ENCODE measurements around the gene SCRG1. TPM values are rescaled to one million over a fixed set of nuclear protein-coding genes. Genes with fewer than 3 reads are reported as not detected.
A peak's percentile ranks its signal among the peaks of the same experiment; 100 is the strongest.

The SCRG1 gene
- total RNA-seq, 2 experiments from 2014 or later, result not detected

- ATAC-seq (ENCODE audit: low read depth), result no peak
- Mint-ChIP-seq H3K27me3 (peaks cover 5% of the 10 kb centered on the region), H3K4me1 (peaks cover 9% of the 10 kb centered on the region), H3K9me3 (no peaks in the 10 kb centered on the region), H3K4me3 (no peak overlapping the region), H3K27ac (no peak overlapping the region), H3K36me3 (no peaks in the 10 kb centered on the region)
- DNase-seq, result no peak
- POLR2A ChIA-PET, result interaction anchor here (0.9 to 1.4 kb wide), 2 partner anchors 12 to 80 kb away, joined by 4 read pairs; no protein-coding TSS in a partner anchor
These were observed 21.9 kb upstream of the SCRG1 start for GRCh38 chr4:173420801-173421200.

- POLR2A ChIA-PET, result interaction anchor here (0.7 to 1.4 kb wide), 3 partner anchors 11 to 80 kb away, joined by 4 read pairs; no protein-coding TSS in a partner anchor
- Mint-ChIP-seq H3K27ac (peak overlapping the region; percentile 42), H3K4me1 (peaks cover 4% of the 10 kb centered on the region), H3K36me3 (no peaks in the 10 kb centered on the region), H3K4me3 (no peak overlapping the region), H3K27me3 (peaks cover 5% of the 10 kb centered on the region), H3K9me3 (no peaks in the 10 kb centered on the region)
- ATAC-seq (ENCODE audit: low read depth) (no peak), DNase-seq (no peak)
These were observed 21.4 kb upstream of the SCRG1 start for GRCh38 chr4:173420324-173420752.

- Mint-ChIP-seq H3K27ac (no peak overlapping the region), H3K27me3 (peaks cover 5% of the 10 kb centered on the region), H3K9me3 (no peaks in the 10 kb centered on the region), H3K4me1 (peaks cover 4% of the 10 kb centered on the region), H3K36me3 (no peaks in the 10 kb centered on the region), H3K4me3 (no peak overlapping the region)
- ATAC-seq (ENCODE audit: low read depth) (no peak), DNase-seq (no peak)
- POLR2A ChIA-PET, result no interaction called here
These were observed 19.7 kb upstream of the SCRG1 start for GRCh38 chr4:173418639-173419038.

DNA sequence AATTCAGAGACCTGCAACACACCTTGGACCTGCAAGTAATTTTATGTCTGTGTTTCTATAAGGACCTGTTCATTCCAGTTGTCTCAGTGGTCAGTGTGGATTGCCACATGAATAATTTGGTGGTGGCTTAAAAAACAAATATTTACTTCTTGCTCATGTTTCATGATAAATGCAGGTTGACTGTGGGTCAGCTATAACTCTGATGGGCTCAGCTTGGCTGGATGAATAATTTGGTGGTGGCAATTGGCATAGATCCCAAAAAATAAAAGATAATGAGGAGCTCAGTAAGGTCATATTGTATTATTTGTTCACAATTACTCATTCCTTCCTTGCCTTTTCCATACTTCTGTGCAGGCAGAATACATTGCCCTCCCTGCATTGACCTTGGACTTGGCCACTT is 18.9 kb upstream of the SCRG1 start:
- ATAC-seq (ENCODE audit: low read depth), result no peak
- H3K4me3 Mint-ChIP-seq, result no peak overlapping the region
- no peak overlapping the region for H3K27ac Mint-ChIP-seq
- POLR2A ChIA-PET, result no interaction called here
- H3K27me3 Mint-ChIP-seq, result peaks cover 5% of the 10 kb centered on the region
- peaks cover 4% of the 10 kb centered on the region for H3K4me1 Mint-ChIP-seq
- DNase-seq, result no peak
- H3K36me3 Mint-ChIP-seq, result no peaks in the 10 kb centered on the region
- no peaks in the 10 kb centered on the region for H3K9me3 Mint-ChIP-seq

GRCh38 chr4:173415885-173416653 is 17.2 kb upstream of the SCRG1 start:
- Mint-ChIP-seq H3K4me3 (no peak overlapping the region), H3K9me3 (no peaks in the 10 kb centered on the region)
- no peak for ATAC-seq (ENCODE audit: low read depth)

GRCh38 chr4:173415092-173415491 is 16.2 kb upstream of the SCRG1 start:
- Mint-ChIP-seq H3K36me3 (no peaks in the 10 kb centered on the region), H3K4me1 (no peaks in the 10 kb centered on the region), H3K9me3 (no peaks in the 10 kb centered on the region), H3K27ac (no peak overlapping the region), H3K27me3 (peaks cover 2% of the 10 kb centered on the region), H3K4me3 (no peak overlapping the region)
- DNase-seq (no peak), ATAC-seq (ENCODE audit: low read depth) (no peak)
- POLR2A ChIA-PET, result interaction anchor here (1.2 kb wide), 1 partner anchor 46 kb away, joined by 3 read pairs; no protein-coding TSS in a partner anchor

More at GRCh38 chr4:173415885-173416653, 17.2 kb upstream of the SCRG1 start:
- DNase-seq, result no peak
- Mint-ChIP-seq H3K36me3 (no peaks in the 10 kb centered on the region), H3K27me3 (peaks cover 5% of the 10 kb centered on the region), H3K4me1 (peaks cover 4% of the 10 kb centered on the region), H3K27ac (no peak overlapping the region)
- POLR2A ChIA-PET, result no interaction called here

DNA sequence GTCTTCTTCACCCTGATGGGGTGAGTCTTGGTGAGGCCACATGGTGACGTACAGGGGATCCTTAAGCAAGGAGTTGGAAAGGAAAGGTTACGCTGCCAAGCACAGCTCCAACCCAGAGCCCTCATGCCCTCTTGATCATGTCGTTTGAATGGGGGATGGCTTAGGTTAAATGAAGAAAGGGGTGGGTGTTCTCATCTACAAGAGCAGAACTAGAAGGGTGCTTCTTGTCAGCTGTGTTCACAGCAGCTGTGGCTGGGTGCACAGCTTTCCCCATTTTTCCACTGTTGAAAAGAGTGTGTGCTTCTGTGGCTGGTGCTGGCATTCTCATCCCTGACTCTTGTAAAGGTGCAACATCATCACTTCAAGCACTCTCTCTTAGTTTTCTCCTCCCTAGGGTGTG is 15.5 kb upstream of the SCRG1 start:
- Mint-ChIP-seq H3K4me3 (no peak overlapping the region), H3K27ac (no peak overlapping the region), H3K4me1 (no peaks in the 10 kb centered on the region), H3K36me3 (no peaks in the 10 kb centered on the region), H3K27me3 (peaks cover 2% of the 10 kb centered on the region), H3K9me3 (no peaks in the 10 kb centered on the region)
- DNase-seq, result no peak
- ATAC-seq (ENCODE audit: low read depth), result no peak
- POLR2A ChIA-PET, result interaction anchor here (1.2 kb wide), 1 partner anchor 45 kb away, joined by 3 read pairs; no protein-coding TSS in a partner anchor

GRCh38 chr4:173413036-173413435 is 14.1 kb upstream of the SCRG1 start:
- POLR2A ChIA-PET, result interaction anchor here (1.1 kb wide), 1 partner anchor 79 kb away, joined by 3 read pairs; the partner anchor contains the start of gene HMGB2
- no peaks in the 10 kb centered on the region for H3K4me1 Mint-ChIP-seq
- no peaks in the 10 kb centered on the region for H3K9me3 Mint-ChIP-seq
- DNase-seq (no peak), ATAC-seq (ENCODE audit: low read depth) (no peak)
- H3K27ac Mint-ChIP-seq, result no peak overlapping the region
- H3K36me3 Mint-ChIP-seq, result no peaks in the 10 kb centered on the region
- H3K27me3 Mint-ChIP-seq, result no peaks in the 10 kb centered on the region
- H3K4me3 Mint-ChIP-seq, result no peak overlapping the region

GRCh38 chr4:173411106-173411693 is 12.3 kb upstream of the SCRG1 start:
- no peaks in the 10 kb centered on the region for H3K4me1 Mint-ChIP-seq
- DNase-seq (no peak), ATAC-seq (ENCODE audit: low read depth) (no peak)
- H3K36me3 Mint-ChIP-seq, result no peaks in the 10 kb centered on the region
- H3K27me3 Mint-ChIP-seq, result no peaks in the 10 kb centered on the region
- H3K27ac Mint-ChIP-seq, result no peak overlapping the region
- POLR2A ChIA-PET, result no interaction called here
- no peak overlapping the region for H3K4me3 Mint-ChIP-seq
- no peaks in the 10 kb centered on the region for H3K9me3 Mint-ChIP-seq

DNA sequence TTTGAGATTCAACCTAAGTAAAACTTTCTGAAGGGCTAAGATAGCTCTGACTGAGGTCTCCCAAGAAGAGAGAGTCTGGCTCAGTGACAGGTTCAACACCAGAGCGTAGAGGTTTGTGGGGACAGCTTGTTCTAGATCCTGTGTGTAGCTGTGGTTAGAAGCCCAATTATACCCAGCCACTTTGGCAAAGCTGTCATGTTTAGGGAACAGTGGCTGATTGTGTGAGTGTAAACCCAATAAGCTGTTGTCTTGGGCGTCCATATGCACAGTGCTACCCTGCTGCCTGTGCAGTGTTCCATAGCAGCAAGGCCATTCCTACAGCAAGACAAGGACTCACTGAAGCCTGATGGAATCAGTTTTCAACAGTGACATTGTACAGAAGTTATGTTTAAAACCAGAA is 11.2 kb upstream of the SCRG1 start:
- no peaks in the 10 kb centered on the region for H3K36me3 Mint-ChIP-seq
- no peak overlapping the region for H3K27ac Mint-ChIP-seq
- ATAC-seq (ENCODE audit: low read depth) (no peak), DNase-seq (no peak)
- no peak overlapping the region for H3K4me3 Mint-ChIP-seq
- peaks cover 4% of the 10 kb centered on the region for H3K4me1 Mint-ChIP-seq
- POLR2A ChIA-PET, result interaction anchor here (0.6 to 1.2 kb wide), 2 partner anchors 15 to 274 kb away, joined by 3 to 5 read pairs; no protein-coding TSS in a partner anchor
- no peaks in the 10 kb centered on the region for H3K27me3 Mint-ChIP-seq
- no peaks in the 10 kb centered on the region for H3K9me3 Mint-ChIP-seq

GRCh38 chr4:173405840-173406606 is 7.1 kb upstream of the SCRG1 start:
- H3K9me3 Mint-ChIP-seq, result no peaks in the 10 kb centered on the region
- H3K36me3 Mint-ChIP-seq, result no peaks in the 10 kb centered on the region
- POLR2A ChIA-PET, result interaction anchor here (0.6 kb wide), 1 partner anchor 35 kb away, joined by 6 read pairs; the partner anchor contains the start of gene SAP30
- DNase-seq (no peak), ATAC-seq (ENCODE audit: low read depth) (no peak)
- H3K27me3 Mint-ChIP-seq, result no peaks in the 10 kb centered on the region
- H3K4me1 Mint-ChIP-seq, result peaks cover 7% of the 10 kb centered on the region
- no peak overlapping the region for H3K4me3 Mint-ChIP-seq
- no peak overlapping the region for H3K27ac Mint-ChIP-seq

GRCh38 chr4:173404296-173404865 is 5.5 kb upstream of the SCRG1 start:
- peaks cover 7% of the 10 kb centered on the region for H3K4me1 Mint-ChIP-seq
- no peak for DNase-seq
- no peaks in the 10 kb centered on the region for H3K9me3 Mint-ChIP-seq
- H3K36me3 Mint-ChIP-seq, result no peaks in the 10 kb centered on the region
- ATAC-seq (ENCODE audit: low read depth), result no peak
- POLR2A ChIA-PET, result interaction anchor here (0.6 kb wide), 1 partner anchor 8 kb away, joined by 4 read pairs; no protein-coding TSS in a partner anchor
- no peak overlapping the region for H3K27ac Mint-ChIP-seq
- no peak overlapping the region for H3K4me3 Mint-ChIP-seq
- H3K27me3 Mint-ChIP-seq, result no peaks in the 10 kb centered on the region

DNA sequence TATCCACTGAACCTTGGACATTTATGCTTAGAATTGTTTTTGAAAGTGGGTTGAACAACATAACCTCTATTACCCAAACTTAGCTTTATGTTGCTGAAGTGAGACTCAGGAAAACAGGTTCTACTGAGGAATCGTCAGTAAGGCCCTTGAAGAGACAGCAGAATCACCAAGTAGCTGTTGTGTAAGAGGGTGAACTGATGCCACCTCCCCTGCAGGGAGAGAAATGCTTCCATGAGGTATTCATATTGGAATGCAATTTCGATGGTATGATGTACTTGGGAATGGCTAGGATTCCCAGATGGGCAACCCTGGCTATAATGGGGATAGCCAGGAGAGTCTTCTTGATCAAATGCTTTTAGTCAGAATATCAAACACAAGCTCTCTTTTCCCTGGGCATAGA is 4.1 kb upstream of the SCRG1 start:
- POLR2A ChIA-PET, result no interaction called here
- peaks cover 7% of the 10 kb centered on the region for H3K4me1 Mint-ChIP-seq
- H3K9me3 Mint-ChIP-seq, result no peaks in the 10 kb centered on the region
- no peak for DNase-seq
- no peaks in the 10 kb centered on the region for H3K36me3 Mint-ChIP-seq
- no peak overlapping the region for H3K27ac Mint-ChIP-seq
- no peak for ATAC-seq (ENCODE audit: low read depth)
- H3K27me3 Mint-ChIP-seq, result peaks cover 2% of the 10 kb centered on the region
- no peak overlapping the region for H3K4me3 Mint-ChIP-seq
